ENCODE measurements around the gene ABHD12B. TPM values are rescaled to one million over a fixed set of nuclear protein-coding genes. Genes with fewer than 3 reads are reported as not detected.

The ABHD12B gene
- total and polyA plus RNA-seq, 9 of the 15 experiments (the other 6 are each of a cell fraction or from before 2014, with no cell fraction given), result not detected

- 7% methylated on average over 3 of the region's 4 CpGs for WGBS (ENCODE audit: insufficient coverage, low coverage, missing lambda C conversion rate)
- Histone ChIP-seq H3K27me3 (ENCODE audit: control insufficient read depth in 2 of 2, insufficient read depth in 2 of 2, low read length in 2 of 2) (peaks cover 3 to 10% of the 10 kb centered on the region in 2 experiments; a peak in 2 of 5 replicates), H3K79me2 (ENCODE audit: control insufficient read depth, insufficient read depth, low read length) (no peaks in the 10 kb centered on the region), H3K9ac (ENCODE audit: insufficient read depth in 1 of 2, low read depth in 2 of 2, low read length in 2 of 2) (no peak overlapping the region), H3K4me3 (no peak overlapping the region), H3K27ac (ENCODE audit: extremely low read depth, low read depth, low read length) (no peak overlapping the region), H3K9me3 (replicated peaks; ENCODE audit: control insufficient read depth, insufficient read depth, low read depth, low read length) (no peaks in the 10 kb centered on the region), H3K36me3 (ENCODE audit: control insufficient read depth, insufficient read depth, low read length) (no peaks in the 10 kb centered on the region), H2AFZ (ENCODE audit: low read depth, low read length) (no peak overlapping the region), H4K20me1 (replicated peaks; ENCODE audit: control insufficient read depth, insufficient read depth, low read length) (no peaks in the 10 kb centered on the region), H3K4me2 (ENCODE audit: insufficient read depth, low read length) (no peak overlapping the region), H3K4me1 (replicated peaks in 1 of 2; ENCODE audit: control insufficient read depth in 2 of 2, insufficient read depth in 2 of 2, low read length in 2 of 2) (no peaks in the 10 kb centered on the region; a peak in 1 of 5 replicates), H3K9me1 (ENCODE audit: control insufficient read depth, insufficient read depth, low read length) (no peaks in the 10 kb centered on the region)
- FAIRE-seq, result no peak
- POLR2A ChIA-PET, result interaction anchor here (0.6 kb wide), 1 partner anchor 100 kb away, joined by 3 read pairs; no protein-coding TSS in a partner anchor
- no peak for DNase-seq (ENCODE audit: extremely low read depth in 1 of 4, low spot score in 3 of 4)
- no peak for ATAC-seq
- BruUV-seq (replicated peaks), result no TSS peak
- CTCF ChIA-PET (ENCODE audit: low intra/inter-chr PET ratio), result no interaction called here
- TF ChIP-seq TEAD4 (IDR thresholded peaks at IDR 0.05; ENCODE audit: low read length), result no peak
- TF ChIP-seq TEAD4 (CRISPR knock-in tag; IDR thresholded peaks at IDR 0.05; ENCODE audit: borderline replicate concordance), result no peak
- no peak for TF ChIP-seq ZNF668 (CRISPR knock-in tag; IDR thresholded peaks at IDR 0.05)
- TF ChIP-seq FOXA1 (IDR thresholded peaks at IDR 0.05; ENCODE audit: borderline replicate concordance), result no peak
- intact Hi-C loops (cut with micrococcal nuclease) (loop anchor here (5.0 to 10.0 kb wide), 2 partner anchors 85 to 257 kb away; no protein-coding TSS in a partner anchor), in situ Hi-C loops (cut with MboI) (no loop called here)
These were observed 9.8 kb upstream of the ABHD12B start for GRCh38 chr14:50862036-50862570.

GRCh38 chr14:50864237-50864636 is 7.6 kb upstream of the ABHD12B start:
- DNase-seq (ENCODE audit: extremely low read depth in 1 of 4, low spot score in 3 of 4) (no peak), FAIRE-seq (no peak), ATAC-seq (no peak)
- Histone ChIP-seq H3K4me3 (no peak overlapping the region), H3K79me2 (ENCODE audit: control insufficient read depth, insufficient read depth, low read length) (no peaks in the 10 kb centered on the region), H2AFZ (ENCODE audit: low read depth, low read length) (no peak overlapping the region), H3K4me2 (ENCODE audit: insufficient read depth, low read length) (no peak overlapping the region), H3K27ac (ENCODE audit: extremely low read depth, low read depth, low read length) (no peak overlapping the region), H3K9me3 (replicated peaks; ENCODE audit: control insufficient read depth, insufficient read depth, low read depth, low read length) (no peaks in the 10 kb centered on the region), H3K27me3 (ENCODE audit: control insufficient read depth in 2 of 2, insufficient read depth in 2 of 2, low read length in 2 of 2) (peaks cover 3 to 10% of the 10 kb centered on the region in 2 experiments; a peak in 2 of 5 replicates), H3K9ac (ENCODE audit: insufficient read depth in 1 of 2, low read depth in 2 of 2, low read length in 2 of 2) (no peak overlapping the region), H3K9me1 (ENCODE audit: control insufficient read depth, insufficient read depth, low read length) (no peaks in the 10 kb centered on the region), H3K4me1 (replicated peaks in 1 of 2; ENCODE audit: control insufficient read depth in 2 of 2, insufficient read depth in 2 of 2, low read length in 2 of 2) (no peaks in the 10 kb centered on the region; a peak in 1 of 5 replicates), H3K36me3 (ENCODE audit: control insufficient read depth, insufficient read depth, low read length) (no peaks in the 10 kb centered on the region), H4K20me1 (replicated peaks; ENCODE audit: control insufficient read depth, insufficient read depth, low read length) (no peaks in the 10 kb centered on the region)
- ChIA-PET CTCF (ENCODE audit: low intra/inter-chr PET ratio) (no interaction called here), POLR2A (no interaction called here)
- no TSS peak for BruUV-seq (replicated peaks)
- in situ Hi-C loops (cut with MboI) (no loop called here), intact Hi-C loops (cut with micrococcal nuclease) (loop anchor here (5.0 to 10.0 kb wide), 2 partner anchors 87 to 259 kb away; no protein-coding TSS in a partner anchor)
- no peak for TF ChIP-seq ZNF592 (IDR thresholded peaks at IDR 0.05)
- TF ChIP-seq ARID4B (CRISPR knock-in tag; IDR thresholded peaks at IDR 0.05), result no peak
- no peak for TF ChIP-seq HDAC8 (tag; IDR thresholded peaks at IDR 0.05)
